Erythroblast (primary cell): ENCODE results near the gene PDE10A.
"Not testable (repeated sequence)": the region's sequence is repeated elsewhere in the genome, so short reads cannot be mapped to it uniquely, and the experiment has no call there.

Experiments
- DNase-seq, 2 experiments: peaks; one replicate each; lab custom pipeline; 2025; lab: John Stamatoyannopoulos, UW
- GATA1 ChIP-seq: IDR thresholded peaks from 2 replicates; pipeline ENCODE4 v1.6.1; 2011; ENCODE audit warnings: low read depth, mild to moderate bottlenecking, control low read depth, low read length, moderate library complexity
- POLR2A ChIP-seq: IDR thresholded peaks from 2 replicates; pipeline ENCODE4 v1.6.1; 2011; ENCODE audit warnings: mild to moderate bottlenecking, low read length

Gene PDE10A

DNA sequence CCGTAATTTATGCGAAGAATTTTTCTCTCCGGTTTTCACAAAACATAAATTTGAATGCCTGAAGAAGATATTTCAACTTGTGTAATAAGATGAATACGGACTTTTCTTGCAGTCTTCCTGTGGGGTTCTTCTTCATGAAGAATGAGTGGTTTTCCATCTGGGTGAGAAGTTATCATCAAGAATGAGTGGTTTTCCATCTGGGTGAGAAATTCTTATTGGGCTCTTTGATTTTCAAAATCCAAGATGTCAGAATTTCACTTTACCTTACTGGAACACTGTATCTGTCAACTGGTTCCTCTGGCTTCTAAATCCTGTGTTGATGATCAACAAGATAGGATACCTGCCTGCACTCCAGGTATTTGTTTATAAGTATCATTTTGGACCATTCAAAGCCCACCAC, 193.6 kb downstream of the PDE10A start:
- DNase-seq: no peak
- TF ChIP-seq POLR2A (no peak), GATA1 (no peak)

DNA sequence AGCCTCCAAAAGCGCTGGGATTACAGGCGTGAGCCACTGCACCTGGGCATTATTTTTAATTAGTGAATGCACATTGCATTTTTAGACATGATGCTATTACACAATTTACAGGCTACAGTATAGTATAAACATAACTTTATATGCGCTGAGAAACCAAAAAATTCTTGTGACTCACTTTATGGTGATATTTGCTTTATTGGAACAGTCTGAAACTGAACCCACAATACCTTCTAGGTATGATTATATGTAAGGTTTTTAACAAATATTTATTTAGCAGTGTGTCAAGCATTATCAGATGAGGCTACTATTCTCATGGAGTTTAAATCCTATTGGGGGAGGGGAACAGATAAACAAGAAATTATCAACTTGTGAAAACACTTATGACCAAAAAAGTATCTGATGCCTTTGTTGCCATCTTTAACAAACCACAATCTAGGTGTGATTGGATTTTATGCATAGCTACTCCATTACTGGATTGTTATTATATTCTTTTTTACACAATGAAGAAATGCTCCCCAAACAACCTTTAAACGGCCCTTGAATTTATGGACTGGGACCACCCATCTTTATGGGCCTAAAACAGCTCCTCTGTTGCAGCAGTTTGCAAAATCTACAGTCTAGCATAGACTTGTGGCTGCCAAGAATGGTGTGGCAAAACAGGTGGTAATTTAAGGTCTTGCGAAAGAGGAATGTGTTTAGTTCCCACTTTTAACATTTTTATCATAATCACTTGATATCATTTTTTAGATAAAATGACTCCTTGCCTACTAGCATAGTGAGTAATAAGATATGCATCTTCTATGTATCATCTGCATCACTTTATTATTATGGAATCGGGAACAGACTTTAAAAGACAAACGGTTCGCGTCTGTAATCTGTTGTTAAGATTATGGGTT, 194.5 kb downstream of the PDE10A start:
- no peak for DNase-seq
- TF ChIP-seq GATA1 (no peak), POLR2A (no peak)

DNA sequence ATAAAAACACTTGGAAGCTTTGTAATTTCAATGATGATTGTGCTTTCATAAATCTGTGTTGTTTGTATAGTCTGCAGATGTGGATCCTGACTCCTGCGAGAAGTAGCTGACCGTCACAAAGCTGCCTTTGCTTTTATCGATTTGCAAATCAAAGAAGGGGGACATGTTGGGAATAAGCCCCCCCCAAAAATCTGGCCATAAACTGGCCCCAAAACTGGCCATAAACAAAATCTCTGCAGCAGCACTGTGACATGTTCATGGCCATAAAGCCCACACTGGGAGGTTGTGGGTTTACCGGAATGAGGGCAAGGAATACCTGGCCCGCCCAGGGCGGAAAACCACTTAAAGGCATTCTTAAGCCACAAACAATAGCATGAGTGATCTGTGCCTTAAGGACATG, 199.5 kb downstream of the PDE10A start:
- DNase-seq: not testable (repeated sequence)

DNA sequence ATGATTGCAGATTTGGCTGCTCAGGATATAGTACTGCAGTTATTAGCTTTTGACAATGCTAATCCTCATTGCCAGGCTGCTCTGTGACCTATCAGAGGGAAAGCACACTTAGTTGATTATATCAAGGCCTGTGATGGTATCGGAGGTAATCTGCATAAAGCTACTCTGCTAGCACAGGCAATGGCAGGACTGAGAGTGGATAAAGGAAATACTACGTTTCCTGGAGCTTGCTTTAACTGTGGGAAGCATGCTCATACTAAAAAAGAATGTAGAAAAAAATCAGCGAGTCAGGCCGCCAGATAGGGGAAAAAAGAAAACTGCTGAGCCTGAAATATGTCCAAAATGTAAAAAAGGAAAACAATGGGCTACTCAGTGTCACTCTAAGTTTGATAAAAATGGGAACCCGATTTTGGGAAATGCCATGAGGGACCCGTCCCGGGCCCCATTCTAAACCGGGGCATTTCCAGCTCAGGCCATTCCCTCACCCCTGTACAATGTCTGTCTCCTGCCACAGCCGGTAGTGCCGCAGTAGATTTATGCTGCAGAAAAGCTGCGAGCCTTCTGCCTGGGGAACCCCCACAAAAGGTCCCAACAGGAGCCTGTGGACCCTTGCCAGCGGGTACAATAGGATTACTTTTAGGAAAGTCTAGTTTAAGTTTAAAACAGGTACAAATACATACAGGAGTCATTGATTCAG, 203.3 kb downstream of the PDE10A start:
- not testable (repeated sequence) for DNase-seq

DNA sequence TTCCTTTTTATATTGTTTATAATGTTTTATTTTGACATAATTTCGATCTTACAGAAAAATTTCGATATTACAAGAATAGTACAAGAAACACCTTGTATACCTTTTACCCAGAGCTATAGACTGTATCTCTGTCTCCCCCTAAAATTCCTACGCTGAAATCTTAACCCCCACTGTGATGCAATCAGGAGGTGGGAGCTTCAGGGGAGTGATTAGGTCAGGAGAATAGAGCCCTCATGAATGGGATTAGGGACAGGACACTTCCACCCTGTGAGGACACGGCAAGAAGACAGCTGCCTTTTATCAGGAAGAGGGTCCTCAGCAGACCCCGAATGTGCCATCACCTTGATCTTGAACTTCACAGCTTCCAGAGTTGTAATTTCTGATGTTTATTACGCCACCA, 204.9 kb downstream of the PDE10A start:
- TF ChIP-seq GATA1 (no peak), POLR2A (no peak)
- no peak for DNase-seq

DNA sequence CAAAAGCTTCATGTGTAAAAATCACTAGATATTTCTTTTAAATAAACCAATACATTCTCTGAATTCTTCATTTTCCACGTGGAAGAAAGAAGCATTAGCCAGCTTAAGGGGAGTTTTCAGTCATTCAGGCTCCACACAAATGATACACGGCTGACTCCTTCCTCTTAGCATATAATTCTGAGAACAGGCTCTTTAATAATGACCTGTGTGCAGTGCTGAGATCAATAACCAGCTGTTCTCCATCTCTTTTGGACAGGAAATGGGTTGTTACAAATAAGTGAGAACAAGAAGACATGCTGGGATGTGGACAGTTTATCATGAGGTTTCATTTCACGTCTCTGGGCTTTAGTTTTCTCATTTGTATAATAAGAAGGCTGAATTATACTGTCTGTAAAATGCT, 206.8 kb downstream of the PDE10A start:
- no peak for TF ChIP-seq POLR2A
- no peak for TF ChIP-seq GATA1
- DNase-seq: no peak

DNA sequence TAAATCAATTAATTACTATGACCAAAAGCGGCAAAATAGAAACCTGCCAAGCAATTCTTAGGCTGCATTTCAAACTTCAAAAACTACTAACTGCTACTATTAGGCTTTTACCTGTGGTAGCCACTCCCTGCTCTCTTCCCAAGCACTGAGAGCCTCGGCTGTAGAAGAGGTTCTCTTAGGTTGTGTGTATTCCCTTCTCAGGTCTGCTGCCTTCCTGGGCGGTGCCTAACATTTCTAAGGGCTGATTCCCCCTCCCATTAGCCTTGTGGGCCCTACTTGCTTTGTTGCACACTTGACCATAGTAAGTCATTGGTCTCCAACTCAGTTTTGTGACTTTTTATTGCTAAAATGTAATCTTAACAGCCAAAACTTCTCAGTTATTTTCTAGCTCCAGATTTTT, 207.6 kb downstream of the PDE10A start:
- TF ChIP-seq GATA1 (no peak), POLR2A (no peak)
- no peak for DNase-seq

DNA sequence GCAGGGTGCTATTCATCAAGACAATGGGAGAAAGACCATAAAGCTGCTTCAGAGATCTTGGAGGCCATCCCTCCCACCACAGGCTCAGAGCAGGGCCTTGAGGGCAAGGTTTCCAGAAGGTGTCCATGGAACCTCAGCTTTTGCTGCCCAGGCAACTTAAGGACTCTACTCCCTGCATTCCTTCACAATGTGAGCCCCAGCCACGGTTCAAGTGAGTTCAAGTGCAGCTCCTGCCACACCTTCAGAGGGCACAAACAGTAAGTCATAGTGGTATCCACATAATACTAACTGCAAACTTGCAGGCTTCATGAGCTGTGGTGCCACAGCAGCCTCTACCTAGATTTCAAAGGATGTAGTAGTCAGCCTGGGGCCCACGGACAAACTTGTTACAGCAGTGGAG, 209.6 kb downstream of the PDE10A start:
- DNase-seq: no peak
- TF ChIP-seq GATA1 (no peak), POLR2A (no peak)

DNA sequence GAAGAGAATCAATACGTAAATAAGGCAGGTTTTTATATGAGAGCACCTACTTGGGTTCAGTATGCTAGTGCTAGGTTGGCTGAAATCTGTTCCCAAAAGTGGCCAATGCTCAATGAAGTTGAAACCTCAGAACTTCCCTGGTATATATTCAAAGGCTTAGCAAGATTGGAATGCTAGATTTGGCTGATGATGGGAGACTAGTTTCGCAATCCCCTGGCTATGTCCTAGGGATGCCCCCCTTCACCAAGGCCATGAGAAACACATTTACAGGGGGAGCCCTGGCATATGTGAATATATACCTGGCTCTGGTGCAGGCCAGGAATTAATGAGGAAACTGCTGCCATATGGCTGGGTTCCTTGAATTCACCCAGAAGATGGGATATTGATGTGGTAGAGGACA, 211.2 kb downstream of the PDE10A start:
- no peak for DNase-seq
- TF ChIP-seq GATA1: no peak
- TF ChIP-seq POLR2A: no peak

DNA sequence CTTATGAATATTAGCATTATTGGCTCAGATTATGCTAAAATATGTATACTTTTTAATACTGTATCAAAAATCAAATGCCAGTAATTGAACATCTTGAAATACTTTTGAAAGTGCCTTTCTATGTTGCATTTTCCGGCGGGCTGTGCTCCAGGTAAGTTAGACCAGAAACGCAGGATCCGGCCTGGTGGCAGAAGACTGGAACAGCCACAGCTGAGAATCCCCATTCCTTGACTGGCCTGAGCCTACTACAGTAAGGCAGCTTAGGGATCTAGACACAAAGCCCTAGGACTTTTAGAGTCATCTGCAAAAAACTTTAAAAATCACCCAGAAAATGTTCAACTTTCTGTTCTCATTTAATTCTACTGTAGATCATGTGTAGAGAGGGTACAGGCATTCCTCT, 214.8 kb downstream of the PDE10A start:
- TF ChIP-seq GATA1 (no peak), POLR2A (no peak)
- no peak for DNase-seq

DNA sequence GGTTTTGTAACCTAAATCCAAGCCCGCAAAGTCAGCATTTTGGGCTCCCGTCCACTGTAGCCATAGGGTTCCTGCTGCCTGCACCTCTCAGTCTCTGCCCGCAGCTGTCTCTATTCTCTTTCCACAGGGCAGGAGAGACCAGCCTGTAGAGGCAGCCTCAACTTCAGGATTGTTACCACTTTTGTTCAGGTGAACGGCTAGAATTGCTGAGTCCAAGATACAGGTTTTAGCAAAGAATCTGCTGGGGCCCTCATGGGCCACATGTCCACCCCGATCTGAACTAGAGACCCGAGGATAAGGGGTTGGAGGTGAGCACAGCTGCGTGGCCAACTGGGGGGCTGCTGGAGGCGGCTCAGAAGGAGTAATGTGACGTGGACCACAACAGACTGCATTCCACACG, 215.9 kb downstream of the PDE10A start:
- no peak for DNase-seq
- TF ChIP-seq GATA1: no peak
- TF ChIP-seq POLR2A: no peak

DNA sequence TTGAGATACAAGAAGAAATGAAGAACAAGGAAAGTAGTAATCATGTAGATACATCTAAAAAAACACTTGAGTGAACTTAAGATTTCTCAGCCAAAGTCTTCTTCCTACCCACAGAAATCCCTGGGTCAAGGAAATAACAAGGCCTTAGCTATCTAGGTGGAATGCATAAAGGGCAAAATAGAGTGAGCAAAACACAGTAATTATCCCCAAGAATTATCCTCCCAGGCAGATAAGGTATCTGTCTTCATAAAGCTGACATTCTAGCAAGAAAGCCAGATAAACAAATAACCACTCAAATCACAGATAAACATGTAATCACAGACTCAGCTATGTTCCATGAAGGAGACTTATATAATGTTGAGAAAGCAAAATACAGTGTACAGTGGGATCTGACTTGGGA, 216.7 kb downstream of the PDE10A start:
- no peak for TF ChIP-seq GATA1
- TF ChIP-seq POLR2A: no peak
- no peak for DNase-seq

DNA sequence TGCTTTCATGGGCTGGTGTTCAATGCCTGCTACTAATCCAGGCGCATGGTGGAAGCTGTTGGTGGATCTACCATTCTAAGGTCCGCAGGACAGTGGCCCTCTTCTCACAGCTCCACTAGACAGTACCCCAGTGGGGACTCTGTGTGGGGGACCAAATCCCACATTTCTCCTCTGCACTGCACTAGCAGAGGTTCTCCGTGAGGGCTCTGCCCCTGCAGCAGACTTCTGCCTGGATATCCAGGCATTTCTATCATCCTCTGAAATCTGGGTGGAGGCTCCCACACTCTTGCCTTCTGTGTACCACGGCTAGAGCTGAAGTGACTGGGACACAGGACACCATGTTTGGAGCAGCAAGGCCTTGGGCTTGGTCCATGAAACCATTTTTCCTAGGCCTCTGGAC, 219.6 kb downstream of the PDE10A start:
- no peak for TF ChIP-seq GATA1
- no peak for TF ChIP-seq POLR2A
- DNase-seq: no peak

DNA sequence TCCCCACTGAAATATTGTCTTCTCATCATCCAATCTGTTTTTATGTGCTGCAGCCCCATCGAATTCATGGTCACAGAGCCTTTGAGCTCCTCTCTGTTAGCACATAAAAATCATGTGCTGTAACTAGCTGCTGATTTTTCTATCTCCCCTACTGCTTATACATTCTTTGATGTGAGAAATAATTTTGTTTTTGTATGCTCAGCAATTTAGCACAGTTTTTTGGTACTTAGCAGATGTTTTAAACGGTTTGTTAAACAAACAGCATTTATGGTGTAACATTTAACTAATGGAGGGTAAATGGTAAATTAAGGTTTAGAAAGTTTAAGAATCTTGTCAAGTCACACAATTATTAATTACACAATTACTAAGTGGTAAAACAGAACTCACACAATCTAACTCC, 221.9 kb downstream of the PDE10A start:
- no peak for DNase-seq
- TF ChIP-seq GATA1 (no peak), POLR2A (no peak)
